K562 (cell line): ENCODE results near the gene GCN1. TPM values are rescaled to one million over a fixed set of nuclear protein-coding genes. Genes with fewer than 3 reads are reported as not detected.

Experiments
- LARP7 ChIP-seq: fragments of 450-650 bp; IDR thresholded peaks from 2 replicates; pipeline ENCODE4 v1.6.1; 2016
- NCOA4 ChIP-seq: fragments of 450-650 bp; IDR thresholded peaks from 2 replicates; pipeline ENCODE4 v1.6.1; 2018; ENCODE audit warnings: mild to moderate bottlenecking; ENCODE audit not compliant: partially characterized antibody
- TRIM28 ChIP-seq: fragments of 450-650 bp; IDR thresholded peaks from 2 replicates; pipeline ENCODE4 v1.6.1; 2017
- ZBTB1 ChIP-seq: sonication (generic); formaldehyde crosslinking; IDR thresholded peaks from 2 replicates; pipeline ENCODE4 v1.8.1; 2023; ENCODE audit warnings: missing genetic modification reagents, low read depth, mild to moderate bottlenecking, borderline replicate concordance
- ZNF146 ChIP-seq: IDR thresholded peaks from one replicate; pipeline ENCODE4 v1.6.1; 2018; ENCODE audit warnings: missing compliant biosample characterization; ENCODE audit not compliant: unreplicated experiment
- polyA plus RNA-seq, 8 experiments: library from polyadenylated mRNA; depleted of rRNA in 4 of 8; stranded (reverse) in 5 of 8; unstranded in 3 of 8; fragments of >200 nt; fragmentation: Nextera tagmentation in 2 of 8; fragmentation: Illumina TruSeq in 1 of 8; extraction: Ambion mirVana in 2 of 8; extraction: Trizol in 1 of 8; gene quantifications; 2 replicates each; pipeline versions ENCODE4 v1.2.1 to v1.2.3, GENCODE V29; 2011 to 2014; ENCODE audit warnings: inconsistent platforms in 1 of 8, missing spikeins in 1 of 8
- total RNA-seq, 7 experiments: library from RNA; depleted of rRNA in 6 of 7; stranded (reverse); fragments of >200 nt in 6 of 7; fragmentation: Illumina TruSeq in 2 of 7; extraction: Trizol in 2 of 7; gene quantifications; 2 replicates each; pipeline versions ENCODE4 v1.2.1 to v1.2.3, GENCODE V29; 2011 to 2021; ENCODE audit warnings: low replicate concordance in 1 of 7
- TF ChIP-seq, protein P1 (sequence below), 2 experiments: fragments of 450-650 bp; IDR thresholded peaks; 2 replicates each; pipeline ENCODE4 v1.6.1; 2016; ENCODE audit warnings: mild to moderate bottlenecking in 2 of 2, borderline replicate concordance in 1 of 2, low read depth in 1 of 2, moderate library complexity in 1 of 2
- TF ChIP-seq, protein P2 (sequence below): fragments of 200-800 bp; sonication (Bioruptor generic); IDR thresholded peaks from 2 replicates; pipeline ENCODE4 v1.6.1; 2016; ENCODE audit warnings: missing genetic modification characterization, missing compliant biosample characterization
- TF ChIP-seq, protein P3 (sequence below): fragments of 450-650 bp; IDR thresholded peaks from 2 replicates; pipeline ENCODE4 v1.6.1; 2017; ENCODE audit warnings: antibody characterized with exemption, mild to moderate bottlenecking

The GCN1 gene
- total and polyA plus RNA-seq, 9 of the 15 experiments (the other 6 are each of a cell fraction or from before 2014, with no cell fraction given), result 11.9 to 190 (median 51.7) TPM

- TF ChIP-seq, protein P1, sequence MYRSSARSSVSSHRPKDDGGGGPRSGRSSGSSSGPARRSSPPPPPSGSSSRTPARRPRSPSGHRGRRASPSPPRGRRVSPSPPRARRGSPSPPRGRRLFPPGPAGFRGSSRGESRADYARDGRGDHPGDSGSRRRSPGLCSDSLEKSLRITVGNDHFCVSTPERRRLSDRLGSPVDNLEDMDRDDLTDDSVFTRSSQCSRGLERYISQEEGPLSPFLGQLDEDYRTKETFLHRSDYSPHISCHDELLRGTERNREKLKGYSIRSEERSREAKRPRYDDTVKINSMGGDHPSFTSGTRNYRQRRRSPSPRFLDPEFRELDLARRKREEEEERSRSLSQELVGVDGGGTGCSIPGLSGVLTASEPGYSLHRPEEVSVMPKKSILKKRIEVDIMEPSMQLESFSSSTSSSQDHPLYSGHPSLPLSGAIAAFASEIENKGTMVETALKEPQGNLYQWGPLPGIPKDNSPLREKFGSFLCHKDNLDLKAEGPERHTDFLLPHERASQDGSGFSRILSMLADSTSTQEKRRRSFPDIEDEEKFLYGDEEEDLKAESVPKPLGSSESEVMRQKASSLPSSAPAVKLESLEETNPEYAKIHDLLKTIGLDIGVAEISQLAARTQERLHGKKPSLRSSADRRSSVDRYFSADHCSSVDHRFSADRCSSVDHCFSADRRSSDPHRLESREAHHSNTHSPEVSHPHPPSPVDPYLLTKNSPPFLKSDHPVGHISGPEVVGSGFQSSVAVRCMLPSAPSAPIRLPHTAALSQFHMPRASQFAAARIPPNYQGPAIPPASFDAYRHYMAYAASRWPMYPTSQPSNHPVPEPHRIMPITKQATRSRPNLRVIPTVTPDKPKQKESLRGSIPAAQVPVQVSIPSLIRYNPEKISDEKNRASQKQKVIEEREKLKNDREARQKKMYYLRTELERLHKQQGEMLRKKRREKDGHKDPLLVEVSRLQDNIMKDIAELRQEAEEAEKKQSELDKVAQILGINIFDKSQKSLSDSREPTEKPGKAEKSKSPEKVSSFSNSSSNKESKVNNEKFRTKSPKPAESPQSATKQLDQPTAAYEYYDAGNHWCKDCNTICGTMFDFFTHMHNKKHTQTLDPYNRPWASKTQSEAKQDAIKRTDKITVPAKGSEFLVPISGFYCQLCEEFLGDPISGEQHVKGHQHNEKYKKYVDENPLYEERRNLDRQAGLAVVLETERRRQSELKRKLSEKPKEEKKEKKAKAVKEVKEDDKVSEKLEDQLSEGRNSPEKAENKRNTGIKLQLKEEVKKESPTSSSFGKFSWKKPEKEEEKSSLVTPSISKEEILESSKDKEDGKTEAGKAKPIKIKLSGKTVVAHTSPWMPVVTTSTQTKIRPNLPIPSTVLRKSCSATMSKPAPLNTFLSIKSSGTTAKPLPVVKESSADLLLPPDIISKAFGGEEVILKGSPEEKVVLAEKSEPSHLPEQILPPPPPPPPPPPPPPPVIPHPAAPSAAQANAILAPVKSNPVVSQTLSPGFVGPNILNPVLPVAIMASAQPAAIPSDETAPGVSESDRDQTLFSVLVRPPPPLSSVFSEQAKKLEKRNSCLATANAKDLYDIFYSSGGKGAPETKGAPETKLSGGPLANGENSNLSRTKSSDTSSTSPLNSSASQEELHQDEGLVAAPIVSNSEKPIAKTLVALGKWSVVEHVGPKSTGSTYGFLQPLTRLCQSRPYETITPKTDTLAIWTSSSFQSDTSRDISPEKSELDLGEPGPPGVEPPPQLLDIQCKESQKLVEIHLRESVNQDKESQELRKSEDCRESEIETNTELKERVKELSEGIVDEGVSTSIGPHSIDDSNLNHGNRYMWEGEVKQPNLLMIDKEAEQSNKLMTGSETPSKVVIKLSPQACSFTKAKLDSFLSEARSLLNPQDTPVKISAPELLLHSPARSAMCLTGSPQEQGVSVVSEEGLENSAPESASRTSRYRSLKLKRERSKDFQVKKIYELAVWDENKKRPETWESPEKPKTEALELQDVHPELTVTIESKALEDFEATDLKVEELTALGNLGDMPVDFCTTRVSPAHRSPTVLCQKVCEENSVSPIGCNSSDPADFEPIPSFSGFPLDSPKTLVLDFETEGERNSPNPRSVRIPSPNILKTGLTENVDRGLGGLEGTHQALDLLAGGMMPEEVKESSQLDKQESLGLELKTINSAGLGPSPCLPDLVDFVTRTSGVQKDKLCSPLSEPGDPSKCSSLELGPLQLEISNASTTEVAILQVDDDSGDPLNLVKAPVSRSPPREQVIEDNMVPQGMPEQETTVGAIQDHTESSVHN (IDR thresholded peaks at IDR 0.05; ENCODE audit: borderline replicate concordance in 1 of 2, low read depth in 1 of 2), result peak in 1 of 2 experiments; percentile 67; a peak in 1 of 4 replicates
- TF ChIP-seq, protein P2, sequence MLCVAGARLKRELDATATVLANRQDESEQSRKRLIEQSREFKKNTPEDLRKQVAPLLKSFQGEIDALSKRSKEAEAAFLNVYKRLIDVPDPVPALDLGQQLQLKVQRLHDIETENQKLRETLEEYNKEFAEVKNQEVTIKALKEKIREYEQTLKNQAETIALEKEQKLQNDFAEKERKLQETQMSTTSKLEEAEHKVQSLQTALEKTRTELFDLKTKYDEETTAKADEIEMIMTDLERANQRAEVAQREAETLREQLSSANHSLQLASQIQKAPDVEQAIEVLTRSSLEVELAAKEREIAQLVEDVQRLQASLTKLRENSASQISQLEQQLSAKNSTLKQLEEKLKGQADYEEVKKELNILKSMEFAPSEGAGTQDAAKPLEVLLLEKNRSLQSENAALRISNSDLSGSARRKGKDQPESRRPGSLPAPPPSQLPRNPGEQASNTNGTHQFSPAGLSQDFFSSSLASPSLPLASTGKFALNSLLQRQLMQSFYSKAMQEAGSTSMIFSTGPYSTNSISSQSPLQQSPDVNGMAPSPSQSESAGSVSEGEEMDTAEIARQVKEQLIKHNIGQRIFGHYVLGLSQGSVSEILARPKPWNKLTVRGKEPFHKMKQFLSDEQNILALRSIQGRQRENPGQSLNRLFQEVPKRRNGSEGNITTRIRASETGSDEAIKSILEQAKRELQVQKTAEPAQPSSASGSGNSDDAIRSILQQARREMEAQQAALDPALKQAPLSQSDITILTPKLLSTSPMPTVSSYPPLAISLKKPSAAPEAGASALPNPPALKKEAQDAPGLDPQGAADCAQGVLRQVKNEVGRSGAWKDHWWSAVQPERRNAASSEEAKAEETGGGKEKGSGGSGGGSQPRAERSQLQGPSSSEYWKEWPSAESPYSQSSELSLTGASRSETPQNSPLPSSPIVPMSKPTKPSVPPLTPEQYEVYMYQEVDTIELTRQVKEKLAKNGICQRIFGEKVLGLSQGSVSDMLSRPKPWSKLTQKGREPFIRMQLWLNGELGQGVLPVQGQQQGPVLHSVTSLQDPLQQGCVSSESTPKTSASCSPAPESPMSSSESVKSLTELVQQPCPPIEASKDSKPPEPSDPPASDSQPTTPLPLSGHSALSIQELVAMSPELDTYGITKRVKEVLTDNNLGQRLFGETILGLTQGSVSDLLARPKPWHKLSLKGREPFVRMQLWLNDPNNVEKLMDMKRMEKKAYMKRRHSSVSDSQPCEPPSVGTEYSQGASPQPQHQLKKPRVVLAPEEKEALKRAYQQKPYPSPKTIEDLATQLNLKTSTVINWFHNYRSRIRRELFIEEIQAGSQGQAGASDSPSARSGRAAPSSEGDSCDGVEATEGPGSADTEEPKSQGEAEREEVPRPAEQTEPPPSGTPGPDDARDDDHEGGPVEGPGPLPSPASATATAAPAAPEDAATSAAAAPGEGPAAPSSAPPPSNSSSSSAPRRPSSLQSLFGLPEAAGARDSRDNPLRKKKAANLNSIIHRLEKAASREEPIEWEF (CRISPR knock-in tag), result no peak
- TF ChIP-seq ZNF146 (CRISPR knock-in tag) (no peak), NCOA4 (no peak), TRIM28 (no peak), LARP7 (no peak), ZBTB1 (CRISPR knock-in tag) (no peak)
- TF ChIP-seq, protein P3, sequence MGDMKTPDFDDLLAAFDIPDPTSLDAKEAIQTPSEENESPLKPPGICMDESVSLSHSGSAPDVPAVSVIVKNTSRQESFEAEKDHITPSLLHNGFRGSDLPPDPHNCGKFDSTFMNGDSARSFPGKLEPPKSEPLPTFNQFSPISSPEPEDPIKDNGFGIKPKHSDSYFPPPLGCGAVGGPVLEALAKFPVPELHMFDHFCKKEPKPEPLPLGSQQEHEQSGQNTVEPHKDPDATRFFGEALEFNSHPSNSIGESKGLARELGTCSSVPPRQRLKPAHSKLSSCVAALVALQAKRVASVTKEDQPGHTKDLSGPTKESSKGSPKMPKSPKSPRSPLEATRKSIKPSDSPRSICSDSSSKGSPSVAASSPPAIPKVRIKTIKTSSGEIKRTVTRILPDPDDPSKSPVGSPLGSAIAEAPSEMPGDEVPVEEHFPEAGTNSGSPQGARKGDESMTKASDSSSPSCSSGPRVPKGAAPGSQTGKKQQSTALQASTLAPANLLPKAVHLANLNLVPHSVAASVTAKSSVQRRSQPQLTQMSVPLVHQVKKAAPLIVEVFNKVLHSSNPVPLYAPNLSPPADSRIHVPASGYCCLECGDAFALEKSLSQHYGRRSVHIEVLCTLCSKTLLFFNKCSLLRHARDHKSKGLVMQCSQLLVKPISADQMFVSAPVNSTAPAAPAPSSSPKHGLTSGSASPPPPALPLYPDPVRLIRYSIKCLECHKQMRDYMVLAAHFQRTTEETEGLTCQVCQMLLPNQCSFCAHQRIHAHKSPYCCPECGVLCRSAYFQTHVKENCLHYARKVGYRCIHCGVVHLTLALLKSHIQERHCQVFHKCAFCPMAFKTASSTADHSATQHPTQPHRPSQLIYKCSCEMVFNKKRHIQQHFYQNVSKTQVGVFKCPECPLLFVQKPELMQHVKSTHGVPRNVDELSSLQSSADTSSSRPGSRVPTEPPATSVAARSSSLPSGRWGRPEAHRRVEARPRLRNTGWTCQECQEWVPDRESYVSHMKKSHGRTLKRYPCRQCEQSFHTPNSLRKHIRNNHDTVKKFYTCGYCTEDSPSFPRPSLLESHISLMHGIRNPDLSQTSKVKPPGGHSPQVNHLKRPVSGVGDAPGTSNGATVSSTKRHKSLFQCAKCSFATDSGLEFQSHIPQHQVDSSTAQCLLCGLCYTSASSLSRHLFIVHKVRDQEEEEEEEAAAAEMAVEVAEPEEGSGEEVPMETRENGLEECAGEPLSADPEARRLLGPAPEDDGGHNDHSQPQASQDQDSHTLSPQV, result peak; percentile 66
These were observed 36.9 kb upstream of the GCN1 start (continued) for GRCh38 chr12:120231316-120232011.
